ENCODE data around the gene BLACAT1.

GRCh38 chr1:205440476-205441317 lies 15.1 kb downstream of the BLACAT1 start:
- TF ChIP-seq CTCF (IDR thresholded peaks at IDR 0.05; ENCODE audit: low read depth, low read length) (no peak), EZH2phosphoT487 (IDR thresholded peaks at IDR 0.05; ENCODE audit: low read depth) (no peak)

Data from OCI-LY3 (cell line).